Measurements from ENCODE around the gene THAP3. TPM values are rescaled to one million over a fixed set of nuclear protein-coding genes. Genes with fewer than 3 reads are reported as not detected.

The THAP3 gene
- total RNA-seq = 11.5 TPM
- long read RNA-seq, transcript THAP3-202 (5 exons, 1,046 nt) = major isoform, 5 of 23 reads
- long read RNA-seq, partial matches to known transcripts = 15 of 23 reads
- long read RNA-seq, other reads (novel, unspliced or antisense) = 3 of 23 reads

- intact Hi-C loops (cut with DNase I) = no loop called here
- peak; percentile 96 for ATAC-seq (ENCODE audit: poor library complexity)
- peak; percentile 93 for DNase-seq
Measured at GRCh38 chr1:6624710-6625583, at the start of gene THAP3. THAP3 (plus strand) TSS chr1:6624868; CDS start chr1:6625219, 351 bp downstream.

- no peak for DNase-seq
- ATAC-seq (ENCODE audit: poor library complexity) = no peak
- intact Hi-C loops (cut with DNase I) = no loop called here
Measured at GRCh38 chr1:6577831-6578525, 46.7 kb upstream of the THAP3 start.

- intact Hi-C loops (cut with DNase I) = no loop called here
- no peak for ATAC-seq (ENCODE audit: poor library complexity)
- DNase-seq = peak; percentile 54
Measured at GRCh38 chr1:6578624-6579373, 45.9 kb upstream of the THAP3 start.

GRCh38 chr1:6579374-6580118 lies 45.1 kb upstream of the THAP3 start, which contains the start of gene ZBTB48:
ZBTB48 (plus strand) TSS chr1:6579994; CDS start chr1:6580610, 616 bp downstream.
- ATAC-seq (ENCODE audit: poor library complexity) (peak; percentile 97), DNase-seq (peak; percentile 100)
- intact Hi-C loops (cut with DNase I) = no loop called here

- ATAC-seq (ENCODE audit: poor library complexity) (peak; percentile 4), DNase-seq (peak; percentile 51)
- intact Hi-C loops (cut with DNase I) = no loop called here
Measured at GRCh38 chr1:6580119-6580592, 44.5 kb upstream of the THAP3 start.

- DNase-seq = peak; percentile 49
- ATAC-seq (ENCODE audit: poor library complexity) = no peak
- intact Hi-C loops (cut with DNase I) = no loop called here
Measured at GRCh38 chr1:6580593-6581409, 43.9 kb upstream of the THAP3 start.

GRCh38 chr1:6581561-6582305 lies 42.9 kb upstream of the THAP3 start:
- no peak for ATAC-seq (ENCODE audit: poor library complexity)
- intact Hi-C loops (cut with DNase I) = no loop called here
- DNase-seq = peak; percentile 56

- intact Hi-C loops (cut with DNase I) = no loop called here
- ATAC-seq (ENCODE audit: poor library complexity) (no peak), DNase-seq (no peak)
Measured at GRCh38 chr1:6582370-6582769, 42.3 kb upstream of the THAP3 start.

GRCh38 chr1:6584126-6585080 lies 40.3 kb upstream of the THAP3 start:
- DNase-seq (no peak), ATAC-seq (ENCODE audit: poor library complexity) (no peak)
- intact Hi-C loops (cut with DNase I) = no loop called here

- no peak for ATAC-seq (ENCODE audit: poor library complexity)
- intact Hi-C loops (cut with DNase I) = no loop called here
Measured at GRCh38 chr1:6585081-6585722, 39.5 kb upstream of the THAP3 start.

GRCh38 chr1:6585841-6586240 lies 38.8 kb upstream of the THAP3 start:
- no peak for ATAC-seq (ENCODE audit: poor library complexity)
- intact Hi-C loops (cut with DNase I) = no loop called here
- no peak for DNase-seq

More at GRCh38 chr1:6585081-6585722, 39.5 kb upstream of the THAP3 start:
- DNase-seq = no peak

GRCh38 chr1:6586404-6586816 lies 38.3 kb upstream of the THAP3 start:
- intact Hi-C loops (cut with DNase I) = no loop called here
- peak; percentile 7 for ATAC-seq (ENCODE audit: poor library complexity)

GRCh38 chr1:6587261-6588005 lies 37.2 kb upstream of the THAP3 start:
- intact Hi-C loops (cut with DNase I) = no loop called here
- ATAC-seq (ENCODE audit: poor library complexity) (peak; percentile 83), DNase-seq (peak; percentile 86)

More at GRCh38 chr1:6586404-6586816, 38.3 kb upstream of the THAP3 start:
- no peak for DNase-seq

- intact Hi-C loops (cut with DNase I) = no loop called here
- ATAC-seq (ENCODE audit: poor library complexity) = no peak
Measured at GRCh38 chr1:6588128-6588892, 36.4 kb upstream of the THAP3 start.

More at GRCh38 chr1:6588128-6588892, 36.4 kb upstream of the THAP3 start:
- no peak for DNase-seq

Data from Right ventricle myocardium superior (tissue), 1 donor.